ENCODE results near the gene DENND1A. TPM values are rescaled to one million over a fixed set of nuclear protein-coding genes. Genes with fewer than 3 reads are reported as not detected.

The DENND1A gene
- total RNA-seq, 2 donors from 2014 or later, result 18.9 to 26.8 TPM

DNA sequence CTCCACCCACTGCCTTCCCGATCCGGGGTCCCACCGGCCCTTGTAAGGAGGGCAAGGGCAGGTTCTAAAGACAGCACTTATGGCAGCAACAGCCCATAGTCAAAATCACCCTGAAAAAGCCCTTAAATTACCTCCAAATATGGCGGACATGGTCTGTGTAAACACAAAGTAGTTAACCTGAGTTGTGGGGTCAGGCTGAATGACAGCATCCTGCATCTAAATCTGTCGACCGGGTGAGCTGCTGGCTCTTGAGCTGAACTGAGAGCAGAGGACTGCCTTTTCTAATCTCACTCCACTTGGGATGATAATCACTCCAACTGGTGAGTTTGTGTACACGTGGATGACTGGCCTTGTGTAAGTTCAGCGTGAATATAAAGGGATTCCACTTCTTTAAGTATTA is 249.6 kb downstream of the DENND1A start:
- WGBS, result 96% methylated on average over 8 of the region's 8 CpGs
- TF ChIP-seq, protein P1, sequence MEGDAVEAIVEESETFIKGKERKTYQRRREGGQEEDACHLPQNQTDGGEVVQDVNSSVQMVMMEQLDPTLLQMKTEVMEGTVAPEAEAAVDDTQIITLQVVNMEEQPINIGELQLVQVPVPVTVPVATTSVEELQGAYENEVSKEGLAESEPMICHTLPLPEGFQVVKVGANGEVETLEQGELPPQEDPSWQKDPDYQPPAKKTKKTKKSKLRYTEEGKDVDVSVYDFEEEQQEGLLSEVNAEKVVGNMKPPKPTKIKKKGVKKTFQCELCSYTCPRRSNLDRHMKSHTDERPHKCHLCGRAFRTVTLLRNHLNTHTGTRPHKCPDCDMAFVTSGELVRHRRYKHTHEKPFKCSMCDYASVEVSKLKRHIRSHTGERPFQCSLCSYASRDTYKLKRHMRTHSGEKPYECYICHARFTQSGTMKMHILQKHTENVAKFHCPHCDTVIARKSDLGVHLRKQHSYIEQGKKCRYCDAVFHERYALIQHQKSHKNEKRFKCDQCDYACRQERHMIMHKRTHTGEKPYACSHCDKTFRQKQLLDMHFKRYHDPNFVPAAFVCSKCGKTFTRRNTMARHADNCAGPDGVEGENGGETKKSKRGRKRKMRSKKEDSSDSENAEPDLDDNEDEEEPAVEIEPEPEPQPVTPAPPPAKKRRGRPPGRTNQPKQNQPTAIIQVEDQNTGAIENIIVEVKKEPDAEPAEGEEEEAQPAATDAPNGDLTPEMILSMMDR (IDR thresholded peaks at IDR 0.05), result no peak
- TF ChIP-seq POLR2AphosphoS5 (IDR thresholded peaks at IDR 0.05) (no peak), POLR2A (IDR thresholded peaks at IDR 0.05) (no peak)
- Histone ChIP-seq H3K36me3 (no peaks in the 10 kb centered on the region), H3K4me3 (no peak overlapping the region), H3K27me3 (replicated peaks; ENCODE audit: insufficient read depth) (no peaks in the 10 kb centered on the region), H3K27ac (no peak overlapping the region), H3K9me3 (no peaks in the 10 kb centered on the region), H3K4me1 (replicated peaks) (peaks cover 5% of the 10 kb centered on the region)
- intact Hi-C loops (cut with DNase I), result no loop called here
- no peak for DNase-seq (ENCODE audit: low spot score)

DNA sequence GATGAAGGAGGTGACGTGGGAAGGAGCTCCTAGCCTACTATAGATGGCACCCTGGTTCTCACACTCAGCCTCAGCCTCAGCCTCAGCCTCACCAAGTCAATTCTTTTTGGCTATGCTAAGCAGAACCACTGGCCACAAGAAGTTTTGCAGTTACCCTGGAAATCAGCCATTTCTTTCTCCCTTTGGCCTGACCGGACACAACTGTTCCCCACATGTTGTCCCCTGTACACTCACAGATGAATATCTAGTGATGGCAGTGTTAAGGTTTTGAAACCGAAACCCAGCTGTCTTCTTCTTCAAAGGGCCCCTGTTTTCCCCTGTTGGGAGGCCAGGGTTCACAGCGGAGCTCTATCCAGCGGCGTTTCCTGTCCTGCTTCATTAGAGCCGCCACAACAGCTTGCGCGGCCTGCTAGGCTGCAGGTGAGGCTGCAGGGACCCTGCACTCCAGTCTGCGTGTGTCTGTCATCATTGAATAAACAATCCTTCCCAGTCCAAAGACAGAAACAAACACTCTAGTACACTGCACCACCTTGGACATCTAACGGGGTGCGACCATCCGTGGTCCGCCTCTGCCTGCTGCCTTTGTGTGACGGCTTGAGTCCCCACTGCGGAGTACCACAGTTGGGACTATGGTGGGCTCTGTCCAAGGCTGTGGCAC is 250.5 kb downstream of the DENND1A start:
- no peak for TF ChIP-seq POLR2AphosphoS5 (IDR thresholded peaks at IDR 0.05)
- TF ChIP-seq, protein P1 (IDR thresholded peaks at IDR 0.05), result no peak
- no peak for TF ChIP-seq POLR2A (IDR thresholded peaks at IDR 0.05)
- Histone ChIP-seq H3K4me3 (no peak overlapping the region), H3K9me3 (no peaks in the 10 kb centered on the region), H3K27ac (no peak overlapping the region), H3K36me3 (no peaks in the 10 kb centered on the region), H3K27me3 (replicated peaks; ENCODE audit: insufficient read depth) (no peaks in the 10 kb centered on the region), H3K4me1 (replicated peaks) (peaks cover 5% of the 10 kb centered on the region)
- DNase-seq (ENCODE audit: low spot score), result no peak
- intact Hi-C loops (cut with DNase I), result no loop called here
- WGBS, result 80% methylated on average over 16 of the region's 16 CpGs

DNA sequence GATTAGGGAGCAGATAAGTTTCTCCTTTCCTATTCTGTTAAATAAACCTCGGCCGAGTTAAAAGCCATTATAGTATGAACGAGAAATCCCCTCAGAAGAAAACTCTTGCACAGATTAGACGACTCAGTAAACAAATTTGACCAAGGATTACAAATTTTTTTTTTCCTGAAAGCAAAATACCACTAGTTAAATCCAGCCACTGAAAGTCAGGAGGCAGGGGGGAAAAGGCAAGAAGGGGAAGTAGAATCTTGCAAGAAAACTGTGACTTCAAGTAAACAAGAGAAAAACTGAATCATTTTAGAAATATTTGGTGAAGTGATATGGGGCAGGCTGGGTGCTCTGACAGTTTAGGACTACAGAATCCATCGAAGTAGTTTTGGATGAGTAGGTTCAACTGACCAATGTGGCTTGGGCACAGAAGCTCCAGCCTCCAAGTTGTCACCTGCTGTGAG is 251.0 kb downstream of the DENND1A start:
- Histone ChIP-seq H3K4me3 (no peak overlapping the region), H3K36me3 (no peaks in the 10 kb centered on the region), H3K27ac (no peak overlapping the region), H3K4me1 (replicated peaks) (peaks cover 5% of the 10 kb centered on the region), H3K27me3 (replicated peaks; ENCODE audit: insufficient read depth) (no peaks in the 10 kb centered on the region), H3K9me3 (no peaks in the 10 kb centered on the region)
- intact Hi-C loops (cut with DNase I), result no loop called here
- TF ChIP-seq POLR2AphosphoS5 (IDR thresholded peaks at IDR 0.05) (no peak), POLR2A (IDR thresholded peaks at IDR 0.05) (no peak)
- TF ChIP-seq, protein P1 (IDR thresholded peaks at IDR 0.05), result no peak
- WGBS, result 24% methylated on average over 5 of the region's 5 CpGs
- no peak for DNase-seq (ENCODE audit: low spot score)

DNA sequence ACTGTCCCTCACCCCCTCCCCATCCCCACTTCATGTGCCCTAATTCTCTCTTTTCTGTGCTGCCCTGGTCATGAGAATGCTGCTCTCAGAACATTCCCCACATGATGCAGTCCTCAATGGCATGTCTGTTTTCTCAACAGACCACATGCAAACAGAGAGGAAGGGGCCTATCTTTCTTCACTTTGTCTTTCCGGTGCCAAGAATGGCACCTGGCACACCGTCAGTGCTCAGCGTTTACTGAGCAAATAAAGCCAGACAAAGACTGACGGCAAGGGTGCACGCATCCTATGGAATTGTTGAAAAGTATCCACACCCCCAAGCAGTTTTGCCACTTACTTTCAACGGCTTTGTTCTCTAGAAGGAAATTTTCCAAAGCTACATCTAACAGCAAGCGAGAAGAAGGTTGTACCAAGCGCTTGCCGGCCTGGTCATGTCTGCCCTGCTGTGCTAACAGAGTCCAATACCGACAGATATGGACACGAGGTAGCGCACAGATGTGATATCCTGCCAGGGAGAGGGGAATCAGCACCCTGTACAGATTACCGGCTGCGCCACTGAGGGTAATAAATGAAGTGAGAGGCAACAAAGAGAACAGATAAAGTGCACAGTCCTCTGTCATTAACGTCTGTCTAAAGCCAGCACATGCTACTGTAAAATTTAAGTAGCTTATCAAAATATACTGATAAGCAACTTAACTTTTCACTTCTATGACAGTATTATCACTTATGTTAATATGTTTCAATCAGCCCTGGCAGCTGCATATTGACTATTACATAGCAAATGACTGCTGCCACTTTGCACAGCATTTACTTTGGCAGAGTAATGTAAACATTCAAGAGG is 251.7 kb downstream of the DENND1A start:
- peak; percentile 32 for TF ChIP-seq POLR2AphosphoS5 (IDR thresholded peaks at IDR 0.05)
- TF ChIP-seq, protein P1 (IDR thresholded peaks at IDR 0.05), result no peak
- no peak for DNase-seq (ENCODE audit: low spot score)
- Histone ChIP-seq H3K36me3 (no peaks in the 10 kb centered on the region), H3K4me3 (no peak overlapping the region), H3K27me3 (replicated peaks; ENCODE audit: insufficient read depth) (no peaks in the 10 kb centered on the region), H3K4me1 (replicated peaks) (peaks cover 5% of the 10 kb centered on the region), H3K27ac (no peak overlapping the region), H3K9me3 (no peaks in the 10 kb centered on the region)
- intact Hi-C loops (cut with DNase I), result no loop called here
- WGBS, result 41% methylated on average over 15 of the region's 15 CpGs
